Kidney (tissue), 14 donors: ENCODE results near the gene PIKFYVE. TPM values are rescaled to one million over a fixed set of nuclear protein-coding genes. Genes with fewer than 3 reads are reported as not detected.

ENCODE experiments used
- DNase-seq, 5 donors: peaks; one replicate each; pipeline ENCODE4 v3.0.0-alpha.2; 2013 to 2020
- FAIRE-seq: peaks from 2 replicates; lab custom pipeline; 2012; peaks lifted over from hg19 to GRCh38; lab: Jason Lieb, UNC
- H3K27ac ChIP-seq, 2 donors: one replicate each; pipeline ENCODE4 v1.7.0; 2013; ENCODE audit warnings: low read depth in 2 of 2, low read length in 2 of 2, inconsistent platforms in 1 of 2
- H3K27me3 ChIP-seq: one replicate; pipeline ENCODE4 v1.7.1; 2013; ENCODE audit warnings: low read length, inconsistent platforms; ENCODE audit not compliant: control insufficient read depth, insufficient read depth
- H3K36me3 ChIP-seq, 3 donors: one replicate each; pipeline versions ENCODE4 v1.7.0 to v1.7.1; 2013; ENCODE audit warnings: low read length in 3 of 3, control low read depth in 1 of 3, inconsistent platforms in 1 of 3; ENCODE audit not compliant: insufficient read depth in 3 of 3, control insufficient read depth in 2 of 3
- H3K4me1 ChIP-seq, 3 donors: one replicate each; pipeline versions ENCODE4 v1.7.0 to v1.7.1; 2013; ENCODE audit warnings: low read length in 3 of 3, inconsistent platforms in 1 of 3, low read depth in 1 of 3; ENCODE audit not compliant: control insufficient read depth in 2 of 3, insufficient read depth in 2 of 3
- H3K4me3 ChIP-seq, 3 donors: one replicate each; pipeline versions ENCODE4 v1.7.0 to v1.8.1; 2013; ENCODE audit warnings: low read length in 3 of 3, control low read depth in 1 of 3, inconsistent platforms in 1 of 3
- H3K9ac ChIP-seq, 3 donors: one replicate each; pipeline versions ENCODE4 v1.7.0 to v1.7.1; 2013; ENCODE audit warnings: low read length in 3 of 3, control low read depth in 1 of 3, inconsistent platforms in 1 of 3
- H3K9me3 ChIP-seq, 3 donors: one replicate each; pipeline versions ENCODE4 v1.7.0 to v1.7.1; 2013; ENCODE audit warnings: low read length in 3 of 3, control low read depth in 1 of 3, inconsistent platforms in 1 of 3; ENCODE audit not compliant: control insufficient read depth in 2 of 3, insufficient read depth in 1 of 3
- intact Hi-C: fragments of 100-400 bp; cut with DNase I; formaldehyde crosslinking; loops from one replicate; pipeline ENCODE4 v1.11.1; 2022
- polyA plus RNA-seq: library from polyadenylated mRNA; stranded (reverse); fragments of 350-450 nt; fragmentation: Illumina TruSeq; extraction: RNeasy Lipid Tissue Mini Kit (QIAGEN cat#74804); gene quantifications from one replicate; pipeline ENCODE4 v1.2.3, GENCODE V29; 2014; ENCODE audit warnings: low read depth, low replicate concordance; ENCODE audit not compliant: insufficient read depth
- total RNA-seq: library from RNA; stranded (reverse); fragmentation: NEBNext Ultra II Directional; extraction: Animal tissue kit (Norgen Biotek cat#: 25700); gene quantifications from one replicate; pipeline ENCODE4 v1.2.1, GENCODE V29; 2021
- TF ChIP-seq, protein P1 (sequence below): IDR thresholded peaks from 3 replicates; pipeline ENCODE4 v1.5.1; 2012; ENCODE audit warnings: mild to moderate bottlenecking, moderate library complexity, borderline replicate concordance; ENCODE audit not compliant: insufficient read depth; ENCODE audit errors: extremely low read depth
- donor health status: control.
- donor health status: control.
- donor health status: control.
- donor health status: control.
- donor health status: control.
- donor health status: DM: yes; HTN: yes; CAD: no.
- donor health status: Normal renal cell carcinoma (clear cell type).

Gene PIKFYVE
- total and polyA plus RNA-seq, 2 donors from 2014 or later: 3.4 to 31.5 TPM

DNA sequence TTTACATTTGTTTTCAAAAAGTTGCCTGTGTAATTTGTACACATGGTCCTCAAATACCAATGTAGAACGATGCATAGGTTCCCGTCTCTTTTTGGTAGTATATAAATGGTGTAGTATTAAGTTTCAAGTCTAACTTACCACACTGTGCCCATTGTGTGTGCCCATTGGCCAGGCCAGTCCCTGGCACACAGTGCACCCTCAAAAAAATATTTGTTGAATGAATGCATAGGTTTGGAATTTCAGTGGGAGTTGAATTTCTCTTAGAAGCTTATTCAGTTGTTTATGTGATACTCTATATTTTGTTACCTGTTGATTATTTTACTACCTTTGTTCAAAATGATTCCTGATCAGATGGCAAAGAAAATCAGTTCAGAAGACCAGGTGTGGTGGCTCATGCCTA is 41.3 kb upstream of the PIKFYVE start:
- intact Hi-C loops: no loop called here
- H3K27me3 ChIP-seq: no peaks in the 10 kb centered on the region
- no peak overlapping the region for H3K9ac ChIP-seq
- TF ChIP-seq, protein P1, sequence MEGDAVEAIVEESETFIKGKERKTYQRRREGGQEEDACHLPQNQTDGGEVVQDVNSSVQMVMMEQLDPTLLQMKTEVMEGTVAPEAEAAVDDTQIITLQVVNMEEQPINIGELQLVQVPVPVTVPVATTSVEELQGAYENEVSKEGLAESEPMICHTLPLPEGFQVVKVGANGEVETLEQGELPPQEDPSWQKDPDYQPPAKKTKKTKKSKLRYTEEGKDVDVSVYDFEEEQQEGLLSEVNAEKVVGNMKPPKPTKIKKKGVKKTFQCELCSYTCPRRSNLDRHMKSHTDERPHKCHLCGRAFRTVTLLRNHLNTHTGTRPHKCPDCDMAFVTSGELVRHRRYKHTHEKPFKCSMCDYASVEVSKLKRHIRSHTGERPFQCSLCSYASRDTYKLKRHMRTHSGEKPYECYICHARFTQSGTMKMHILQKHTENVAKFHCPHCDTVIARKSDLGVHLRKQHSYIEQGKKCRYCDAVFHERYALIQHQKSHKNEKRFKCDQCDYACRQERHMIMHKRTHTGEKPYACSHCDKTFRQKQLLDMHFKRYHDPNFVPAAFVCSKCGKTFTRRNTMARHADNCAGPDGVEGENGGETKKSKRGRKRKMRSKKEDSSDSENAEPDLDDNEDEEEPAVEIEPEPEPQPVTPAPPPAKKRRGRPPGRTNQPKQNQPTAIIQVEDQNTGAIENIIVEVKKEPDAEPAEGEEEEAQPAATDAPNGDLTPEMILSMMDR: no peak
- no peak overlapping the region for H3K4me3 ChIP-seq
- DNase-seq (no peak), FAIRE-seq (no peak)
- no peaks in the 10 kb centered on the region for H3K36me3 ChIP-seq
- H3K9me3 ChIP-seq: no peaks in the 10 kb centered on the region
- no peak overlapping the region for H3K27ac ChIP-seq
- H3K4me1 ChIP-seq: no peaks in the 10 kb centered on the region

DNA sequence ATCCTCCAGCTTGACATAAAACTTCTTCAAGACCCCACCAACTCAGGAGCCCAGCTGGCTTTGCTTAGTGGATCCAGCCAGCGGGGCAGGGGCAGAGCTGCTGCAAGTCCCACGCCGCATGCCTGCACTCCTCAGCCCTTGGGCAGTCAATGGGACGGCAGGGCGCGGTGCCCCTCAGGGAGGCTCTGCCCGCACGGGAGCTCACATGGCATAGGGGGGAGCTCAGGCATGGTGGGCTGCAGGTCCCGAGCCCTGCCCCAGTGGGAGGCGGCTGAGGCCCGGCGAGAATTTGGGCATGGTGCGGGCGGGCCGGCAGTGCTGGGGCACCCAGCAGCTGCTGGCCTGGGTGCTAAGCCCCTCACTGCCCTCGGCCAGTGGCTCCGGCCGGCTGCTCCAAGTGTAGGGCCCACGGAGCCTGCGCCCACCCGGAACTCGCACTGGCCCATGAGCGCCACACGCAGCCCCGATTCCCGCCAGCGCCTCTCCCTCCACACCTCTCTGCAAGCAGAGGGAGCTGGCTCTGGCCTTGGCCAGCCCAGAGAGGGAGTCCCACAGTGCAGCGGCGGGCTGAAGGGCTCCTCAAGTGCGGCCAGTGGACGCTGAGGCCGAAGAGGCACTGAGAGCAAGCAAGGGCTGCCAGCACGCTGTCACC is 38.3 kb upstream of the PIKFYVE start:
- H3K9ac ChIP-seq: no peak overlapping the region
- FAIRE-seq (no peak), DNase-seq (no peak)
- no peak overlapping the region for H3K4me3 ChIP-seq
- intact Hi-C loops: no loop called here
- no peak overlapping the region for H3K27ac ChIP-seq
- no peaks in the 10 kb centered on the region for H3K27me3 ChIP-seq
- no peaks in the 10 kb centered on the region for H3K4me1 ChIP-seq
- H3K9me3 ChIP-seq: peaks cover 0 to 4% (median 0%) of the 10 kb centered on the region in 3 donors
- TF ChIP-seq, protein P1: no peak
- H3K36me3 ChIP-seq: no peaks in the 10 kb centered on the region

DNA sequence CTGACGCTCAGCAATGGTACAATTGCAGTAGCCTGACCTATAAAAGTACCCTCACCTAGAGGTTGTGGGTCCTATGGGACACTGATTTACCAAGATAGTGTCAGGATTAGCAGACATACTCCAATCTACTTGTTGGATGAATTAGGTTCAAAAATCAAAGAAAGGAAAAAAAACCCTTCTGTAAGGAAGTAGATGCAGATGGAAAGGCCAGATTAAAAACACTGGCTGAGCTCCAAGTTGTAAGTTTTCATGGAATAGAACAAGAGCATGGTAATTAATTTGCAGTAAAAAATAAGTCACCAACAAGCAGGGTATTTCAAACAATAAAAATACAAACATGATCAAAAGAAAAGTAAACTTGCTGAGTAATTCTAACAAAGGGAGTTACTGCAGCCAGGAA is 37.6 kb upstream of the PIKFYVE start:
- H3K9ac ChIP-seq: no peak overlapping the region
- no peaks in the 10 kb centered on the region for H3K27me3 ChIP-seq
- no peak overlapping the region for H3K27ac ChIP-seq
- peaks cover 0 to 4% (median 0%) of the 10 kb centered on the region in 3 donors for H3K9me3 ChIP-seq
- no peak overlapping the region for H3K4me3 ChIP-seq
- DNase-seq (peak in 2 of 5 donors; percentile 42 to 53), FAIRE-seq (no peak)
- intact Hi-C loops: no loop called here
- no peaks in the 10 kb centered on the region for H3K36me3 ChIP-seq
- TF ChIP-seq, protein P1: no peak
- H3K4me1 ChIP-seq: no peaks in the 10 kb centered on the region
